22Rv1 (cell line): ENCODE data around the gene PLD6.
A peak's percentile ranks its signal among the peaks of the same experiment; 100 is the strongest.

ENCODE experiments used
- H3K27ac ChIP-seq: fragments of 450-650 bp; 2 replicates; pipeline ENCODE4 v1.5.1; 2017
- CTCF ChIP-seq: fragments of 450-650 bp; IDR thresholded peaks from 2 replicates; pipeline ENCODE4 v1.5.1; 2017; ENCODE audit warnings: mild to moderate bottlenecking
- ZFX ChIP-seq: fragments of 450-650 bp; IDR thresholded peaks from 2 replicates; pipeline ENCODE4 v1.6.1; 2017; ENCODE audit warnings: antibody characterized with exemption, borderline replicate concordance

Gene PLD6

DNA sequence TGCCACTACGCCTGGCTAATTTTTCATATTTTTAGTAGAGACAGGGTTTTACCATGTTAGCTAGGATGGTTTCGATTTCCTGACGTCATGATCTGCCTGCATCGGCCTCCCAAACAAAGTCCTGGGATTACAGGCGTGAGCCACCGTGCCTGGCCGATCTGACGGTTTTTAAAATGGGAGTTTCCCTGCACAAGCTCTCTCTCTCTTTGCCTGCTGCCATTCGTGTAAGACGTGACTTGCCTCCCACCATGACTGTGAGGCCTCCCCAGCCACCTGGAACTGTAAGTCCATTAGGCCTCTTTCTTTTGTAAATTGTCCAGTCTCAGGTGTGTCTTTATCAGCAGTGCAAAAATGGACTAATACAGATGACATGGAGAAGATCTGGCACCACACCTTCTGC is 35.5 kb upstream of the PLD6 start:
- TF ChIP-seq ZFX (no peak), CTCF (no peak)
- H3K27ac ChIP-seq: no peak overlapping the region

- no peak overlapping the region for H3K27ac ChIP-seq
- TF ChIP-seq ZFX (no peak), CTCF (no peak)
Measured at GRCh38 chr17:17239832-17240231, 33.7 kb upstream of the PLD6 start.

DNA sequence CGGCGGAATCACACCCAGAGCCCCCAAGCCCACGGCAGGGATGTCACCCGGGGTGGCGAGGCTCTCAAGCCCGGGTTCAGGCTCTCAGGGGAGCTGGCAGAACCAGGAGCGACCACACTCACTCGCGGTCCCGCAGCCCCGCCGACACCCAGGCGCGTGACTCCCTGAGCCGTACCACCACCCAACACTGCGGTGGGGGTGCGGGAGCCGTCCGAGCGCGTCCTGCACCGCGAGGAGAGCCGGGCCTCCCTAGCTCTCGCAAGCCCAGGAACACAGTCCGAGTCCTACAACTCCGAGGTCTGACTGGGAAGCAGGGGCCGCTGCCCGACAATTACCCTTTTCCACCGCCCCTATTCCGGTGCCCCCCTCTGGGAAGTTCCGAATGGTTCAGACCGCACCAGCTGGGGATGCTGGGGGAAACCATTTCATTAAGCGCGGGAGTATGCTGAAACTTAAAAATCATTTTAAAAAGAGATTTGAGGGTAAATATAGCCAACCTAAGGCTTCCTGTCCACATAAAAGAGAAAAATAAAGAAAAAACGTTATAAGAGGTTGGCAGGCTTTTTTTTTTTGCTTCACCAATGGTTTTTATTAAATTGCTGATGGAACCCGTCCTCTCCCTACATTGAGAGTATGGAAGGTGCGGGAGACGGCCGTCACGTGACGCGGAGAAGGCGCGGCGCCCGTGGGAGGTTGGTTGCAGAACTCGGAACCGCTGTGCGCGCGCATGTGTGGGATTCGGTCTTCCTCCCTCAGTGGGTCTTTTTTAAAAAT is 31.1 kb upstream of the PLD6 start, which contains the start of gene FLCN:
Gene FLCN (minus strand): TSS at position 143 of the 774 bp plus-strand sequence. CDS start 9,031 bp downstream, outside the sequence.
- TF ChIP-seq ZFX (no peak), CTCF (no peak)
- H3K27ac ChIP-seq: peak within 1 kb of the TSS; percentile 86

- TF ChIP-seq ZFX: no peak
- TF ChIP-seq CTCF: no peak
- peak overlapping the region; percentile 86 for H3K27ac ChIP-seq
Measured at GRCh38 chr17:17236295-17237025, 30.3 kb upstream of the PLD6 start.

- TF ChIP-seq ZFX (no peak), CTCF (no peak)
- peak overlapping the region; percentile 86 for H3K27ac ChIP-seq
Measured at GRCh38 chr17:17235212-17236174, 29.4 kb upstream of the PLD6 start.

- H3K27ac ChIP-seq: no peak overlapping the region
- TF ChIP-seq ZFX: no peak
- no peak for TF ChIP-seq CTCF
Measured at GRCh38 chr17:17232303-17232621, 26.1 kb upstream of the PLD6 start.
